ENCODE measurements around the gene LSM11.

DNA sequence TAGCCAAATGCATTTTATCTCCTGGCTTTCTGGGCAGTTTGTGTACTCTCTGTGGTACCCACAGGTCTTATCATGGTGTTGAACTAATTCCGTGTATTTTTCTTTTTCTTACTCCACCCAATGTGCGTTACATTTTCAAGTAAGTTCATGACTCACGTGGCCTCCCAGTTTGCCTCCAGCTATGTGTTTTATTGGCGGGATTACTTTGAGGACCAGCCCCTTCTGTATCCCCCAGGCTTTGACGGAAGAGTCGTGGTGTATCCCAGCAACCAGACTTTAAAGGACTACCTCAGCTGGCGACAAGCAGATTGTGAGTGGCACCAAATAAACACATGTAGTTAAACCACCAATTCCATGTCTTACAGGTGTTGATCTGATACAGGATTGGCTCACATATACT, 9.1 kb upstream of the LSM11 start:
- no peak for TF ChIP-seq EZH2phosphoT487 (IDR thresholded peaks at IDR 0.05; ENCODE audit: low read depth)
- TF ChIP-seq, protein P1, sequence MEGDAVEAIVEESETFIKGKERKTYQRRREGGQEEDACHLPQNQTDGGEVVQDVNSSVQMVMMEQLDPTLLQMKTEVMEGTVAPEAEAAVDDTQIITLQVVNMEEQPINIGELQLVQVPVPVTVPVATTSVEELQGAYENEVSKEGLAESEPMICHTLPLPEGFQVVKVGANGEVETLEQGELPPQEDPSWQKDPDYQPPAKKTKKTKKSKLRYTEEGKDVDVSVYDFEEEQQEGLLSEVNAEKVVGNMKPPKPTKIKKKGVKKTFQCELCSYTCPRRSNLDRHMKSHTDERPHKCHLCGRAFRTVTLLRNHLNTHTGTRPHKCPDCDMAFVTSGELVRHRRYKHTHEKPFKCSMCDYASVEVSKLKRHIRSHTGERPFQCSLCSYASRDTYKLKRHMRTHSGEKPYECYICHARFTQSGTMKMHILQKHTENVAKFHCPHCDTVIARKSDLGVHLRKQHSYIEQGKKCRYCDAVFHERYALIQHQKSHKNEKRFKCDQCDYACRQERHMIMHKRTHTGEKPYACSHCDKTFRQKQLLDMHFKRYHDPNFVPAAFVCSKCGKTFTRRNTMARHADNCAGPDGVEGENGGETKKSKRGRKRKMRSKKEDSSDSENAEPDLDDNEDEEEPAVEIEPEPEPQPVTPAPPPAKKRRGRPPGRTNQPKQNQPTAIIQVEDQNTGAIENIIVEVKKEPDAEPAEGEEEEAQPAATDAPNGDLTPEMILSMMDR (IDR thresholded peaks at IDR 0.05; ENCODE audit: low read depth, low read length): no peak

Data from OCI-LY3 (cell line).